ENCODE data around the gene SUPT5H.

- TF ChIP-seq, protein P1, sequence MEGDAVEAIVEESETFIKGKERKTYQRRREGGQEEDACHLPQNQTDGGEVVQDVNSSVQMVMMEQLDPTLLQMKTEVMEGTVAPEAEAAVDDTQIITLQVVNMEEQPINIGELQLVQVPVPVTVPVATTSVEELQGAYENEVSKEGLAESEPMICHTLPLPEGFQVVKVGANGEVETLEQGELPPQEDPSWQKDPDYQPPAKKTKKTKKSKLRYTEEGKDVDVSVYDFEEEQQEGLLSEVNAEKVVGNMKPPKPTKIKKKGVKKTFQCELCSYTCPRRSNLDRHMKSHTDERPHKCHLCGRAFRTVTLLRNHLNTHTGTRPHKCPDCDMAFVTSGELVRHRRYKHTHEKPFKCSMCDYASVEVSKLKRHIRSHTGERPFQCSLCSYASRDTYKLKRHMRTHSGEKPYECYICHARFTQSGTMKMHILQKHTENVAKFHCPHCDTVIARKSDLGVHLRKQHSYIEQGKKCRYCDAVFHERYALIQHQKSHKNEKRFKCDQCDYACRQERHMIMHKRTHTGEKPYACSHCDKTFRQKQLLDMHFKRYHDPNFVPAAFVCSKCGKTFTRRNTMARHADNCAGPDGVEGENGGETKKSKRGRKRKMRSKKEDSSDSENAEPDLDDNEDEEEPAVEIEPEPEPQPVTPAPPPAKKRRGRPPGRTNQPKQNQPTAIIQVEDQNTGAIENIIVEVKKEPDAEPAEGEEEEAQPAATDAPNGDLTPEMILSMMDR (IDR thresholded peaks at IDR 0.05) = no peak
- no peak for TF ChIP-seq POLR2AphosphoS5 (IDR thresholded peaks at IDR 0.05)
Observed at GRCh38 chr19:39444598-39445195, 685 bp upstream of the SUPT5H start.
